Esophagus muscularis mucosa (tissue), 3 donors: ENCODE data around the gene SPATA21.

ENCODE experiments used
- CTCF ChIP-seq, 3 experiments: fragments of 200-600 bp in 2 of 3; fragments of 450-650 bp in 1 of 3; sonication (generic) in 2 of 3; IDR thresholded peaks; one replicate each; pipeline ENCODE4 v1.5.1; 2017 to 2019; ENCODE audit warnings: antibody characterized with exemption in 3 of 3, mild to moderate bottlenecking in 2 of 3, moderate library complexity in 1 of 3
- POLR2A ChIP-seq: fragments of 450-650 bp; IDR thresholded peaks from one replicate; pipeline ENCODE4 v1.6.1; 2017; ENCODE audit warnings: antibody characterized with exemption, moderate library complexity, mild to moderate bottlenecking, low read depth

DNA sequence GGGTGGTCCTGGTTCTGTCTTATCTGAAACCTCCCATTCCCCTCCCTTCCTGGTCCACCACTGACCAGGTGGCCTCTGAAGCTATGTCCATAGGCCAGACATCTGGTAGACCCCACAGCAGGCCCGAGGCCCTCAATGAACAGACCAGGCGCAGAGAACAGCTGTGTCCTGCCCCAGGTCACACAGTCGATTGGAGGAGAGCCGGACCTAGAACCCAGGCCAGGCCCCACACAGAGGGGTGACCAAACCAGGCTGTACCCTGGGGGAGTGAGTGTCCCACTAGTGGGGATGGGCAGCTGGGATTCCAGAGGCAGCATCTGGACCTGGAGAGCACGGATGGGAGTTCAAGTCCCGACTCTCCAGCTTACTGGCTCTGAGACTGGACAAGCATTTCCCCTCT is 47.7 kb upstream of the SPATA21 start:
- no peak for TF ChIP-seq CTCF (IDR thresholded peaks at IDR 0.05)
- no peak for TF ChIP-seq POLR2A
